ENCODE measurements around the gene CD163L1. TPM values are rescaled to one million over a fixed set of nuclear protein-coding genes. Genes with fewer than 3 reads are reported as not detected.

The CD163L1 gene
- polyA plus RNA-seq, 1 donor (not counting 4 experiments of a cell fraction or from before 2014, with no cell fraction given): 0.62 TPM

- Histone ChIP-seq H3K9me3 (ENCODE audit: control insufficient read depth, low read depth, low read length) (no peaks in the 10 kb centered on the region), H3K27me3 (ENCODE audit: control insufficient read depth, extremely low read depth, insufficient read depth, low read length) (no peaks in the 10 kb centered on the region), H2AFZ (ENCODE audit: control insufficient read depth, low read length) (no peak overlapping the region), H3K4me1 (ENCODE audit: control insufficient read depth, extremely low read depth, insufficient read depth, low read length) (no peaks in the 10 kb centered on the region), H3K4me2 (ENCODE audit: control insufficient read depth, extremely low read depth, insufficient read depth, low read depth, low read length) (no peak overlapping the region), H3K4me3 (ENCODE audit: control insufficient read depth in 2 of 3, extremely low read depth in 1 of 3, insufficient read depth in 2 of 3, low read depth in 1 of 3, low read length in 3 of 3) (no peak overlapping the region), H3K9me1 (ENCODE audit: control insufficient read depth, extremely low read depth, insufficient read depth, low read length) (no peaks in the 10 kb centered on the region), H3K36me3 (ENCODE audit: control insufficient read depth in 2 of 2, extremely low read depth in 1 of 2, insufficient read depth in 2 of 2, low read length in 2 of 2) (no peaks in the 10 kb centered on the region), H3K79me2 (ENCODE audit: control insufficient read depth, insufficient read depth, low read length) (no peaks in the 10 kb centered on the region), H4K20me1 (ENCODE audit: control insufficient read depth, extremely low read depth, insufficient read depth, low read length) (no peaks in the 10 kb centered on the region), H3K27ac (ENCODE audit: control insufficient read depth, insufficient read depth, low read length) (no peak overlapping the region), H3K9ac (ENCODE audit: control insufficient read depth, extremely low read depth, insufficient read depth, low read length) (no peak overlapping the region)
- DNase-seq (ENCODE audit: low read depth, low spot score): no peak
- dilution Hi-C loops (cut with MboI; ENCODE audit: extremely low pct_ligation_motif_present, low sequenced_read_pairs): no loop called here
- FAIRE-seq: no peak
- TF ChIP-seq CTCF (optimal IDR thresholded peaks at IDR 0.05 in 1 of 3, IDR thresholded peaks at IDR 0.05 in 1 of 3, conservative IDR thresholded peaks at IDR 0.05 in 1 of 3; ENCODE audit: extremely low read depth in 1 of 3, insufficient read depth in 2 of 3, low read length in 3 of 3) (no peak), EZH2 (IDR thresholded peaks at IDR 0.05; ENCODE audit: low read length) (no peak)
Measured at GRCh38 chr12:7319930-7320329, 124.0 kb downstream of the CD163L1 start.

- H3K9me1 ChIP-seq (ENCODE audit: control insufficient read depth, extremely low read depth, insufficient read depth, low read length): no peaks in the 10 kb centered on the region
- no peaks in the 10 kb centered on the region for H3K9me3 ChIP-seq (ENCODE audit: control insufficient read depth, low read depth, low read length)
- H3K79me2 ChIP-seq (ENCODE audit: control insufficient read depth, insufficient read depth, low read length): no peaks in the 10 kb centered on the region
- H3K4me1 ChIP-seq (ENCODE audit: control insufficient read depth, extremely low read depth, insufficient read depth, low read length): no peaks in the 10 kb centered on the region
- no peaks in the 10 kb centered on the region for H4K20me1 ChIP-seq (ENCODE audit: control insufficient read depth, extremely low read depth, insufficient read depth, low read length)
- dilution Hi-C loops (cut with MboI; ENCODE audit: extremely low pct_ligation_motif_present, low sequenced_read_pairs): no loop called here
- H3K4me2 ChIP-seq (ENCODE audit: control insufficient read depth, extremely low read depth, insufficient read depth, low read depth, low read length): no peak overlapping the region
- H3K4me3 ChIP-seq (ENCODE audit: control insufficient read depth in 2 of 3, extremely low read depth in 1 of 3, insufficient read depth in 2 of 3, low read depth in 1 of 3, low read length in 3 of 3): no peak overlapping the region
- H3K36me3 ChIP-seq (ENCODE audit: control insufficient read depth in 2 of 2, extremely low read depth in 1 of 2, insufficient read depth in 2 of 2, low read length in 2 of 2): no peaks in the 10 kb centered on the region
- no peak for FAIRE-seq
- no peak overlapping the region for H3K9ac ChIP-seq (ENCODE audit: control insufficient read depth, extremely low read depth, insufficient read depth, low read length)
- H2AFZ ChIP-seq (ENCODE audit: control insufficient read depth, low read length): no peak overlapping the region
- TF ChIP-seq EZH2 (IDR thresholded peaks at IDR 0.05; ENCODE audit: low read length) (no peak), CTCF (optimal IDR thresholded peaks at IDR 0.05 in 1 of 3, IDR thresholded peaks at IDR 0.05 in 1 of 3, conservative IDR thresholded peaks at IDR 0.05 in 1 of 3; ENCODE audit: extremely low read depth in 1 of 3, insufficient read depth in 2 of 3, low read length in 3 of 3) (no peak)
- no peak overlapping the region for H3K27ac ChIP-seq (ENCODE audit: control insufficient read depth, insufficient read depth, low read length)
- H3K27me3 ChIP-seq (ENCODE audit: control insufficient read depth, extremely low read depth, insufficient read depth, low read length): no peaks in the 10 kb centered on the region
- DNase-seq (ENCODE audit: low read depth, low spot score): no peak
Measured at GRCh38 chr12:7310070-7310469, 133.9 kb downstream of the CD163L1 start.

Other genes with a start within 250 kb of the CD163L1 start
- gene ACSM4, start 140.1 kb downstream of the CD163L1 start, polyA plus RNA-seq: not detected in 3 replicates
- gene CD163, start 59.6 kb upstream of the CD163L1 start, polyA plus RNA-seq: 0.08 to 0.43 TPM (median 0.14 TPM) in 3 replicates
- not detected in 3 replicates for gene APOBEC1, start 221.8 kb upstream of the CD163L1 start, polyA plus RNA-seq

All from keratinocyte (primary cell).